ENCODE measurements around the gene KCTD1.

GRCh38 chr18:26544451-26544850 lies 3.9 kb downstream of the KCTD1 start:
- TF ChIP-seq POLR2AphosphoS5 (IDR thresholded peaks at IDR 0.05; ENCODE audit: low read depth) (no peak), CTCF (IDR thresholded peaks at IDR 0.05; ENCODE audit: insufficient read depth, low read length) (no peak), GABPA (IDR thresholded peaks at IDR 0.05; ENCODE audit: low read depth) (no peak), REST (IDR thresholded peaks at IDR 0.05; ENCODE audit: insufficient replicate concordance, low read depth) (no peak), SPI1 (IDR thresholded peaks at IDR 0.05; ENCODE audit: borderline replicate concordance, low read depth) (no peak)
